GM18505 (cell line): ENCODE data around the gene MMP24OS.

Experiments
- ATAC-seq: cut with Tn5 transposase; IDR thresholded peaks from one replicate; pipeline ENCODE4 v1.9.1; 2021; ENCODE audit not compliant: unreplicated experiment
- POLR2A ChIP-seq: IDR thresholded peaks from 4 replicates; pipeline ENCODE4 v1.6.1; 2011; ENCODE audit warnings: borderline replicate concordance; ENCODE audit not compliant: insufficient read depth, insufficient read length; ENCODE audit errors: extremely low read depth

MMP24OS gene

GRCh38 chr20:35314816-35315631 lies 37.1 kb upstream of the MMP24OS start:
- TF ChIP-seq POLR2A: no peak
- no peak for ATAC-seq

- TF ChIP-seq POLR2A: no peak
- no peak for ATAC-seq
Observed at GRCh38 chr20:35312318-35312717, 34.4 kb upstream of the MMP24OS start.

GRCh38 chr20:35311822-35312221 lies 33.9 kb upstream of the MMP24OS start:
- ATAC-seq: no peak

GRCh38 chr20:35311409-35311808 lies 33.5 kb upstream of the MMP24OS start:
- no peak for ATAC-seq

More at GRCh38 chr20:35311822-35312221, 33.9 kb upstream of the MMP24OS start:
- TF ChIP-seq POLR2A: no peak

GRCh38 chr20:35307666-35308653 lies 30.0 kb upstream of the MMP24OS start:
- TF ChIP-seq POLR2A: no peak
- ATAC-seq: no peak

More at GRCh38 chr20:35311409-35311808, 33.5 kb upstream of the MMP24OS start:
- no peak for TF ChIP-seq POLR2A

- ATAC-seq: no peak
- TF ChIP-seq POLR2A: no peak
Observed at GRCh38 chr20:35306931-35307517, 29.1 kb upstream of the MMP24OS start.

- no peak for ATAC-seq
- no peak for TF ChIP-seq POLR2A
Observed at GRCh38 chr20:35305682-35306556, 28.0 kb upstream of the MMP24OS start.

GRCh38 chr20:35304956-35305355 lies 27.0 kb upstream of the MMP24OS start:
- ATAC-seq: no peak
- no peak for TF ChIP-seq POLR2A

GRCh38 chr20:35303735-35304491 lies 26.0 kb upstream of the MMP24OS start:
- peak; percentile 54 for ATAC-seq
- TF ChIP-seq POLR2A: no peak

- no peak for TF ChIP-seq POLR2A
- ATAC-seq: no peak
Observed at GRCh38 chr20:35303382-35303734, 25.4 kb upstream of the MMP24OS start.

- no peak for ATAC-seq
- TF ChIP-seq POLR2A: no peak
Observed at GRCh38 chr20:35302421-35303335, 24.8 kb upstream of the MMP24OS start.

- TF ChIP-seq POLR2A: no peak
- ATAC-seq: no peak
Observed at GRCh38 chr20:35301426-35301825, 23.5 kb upstream of the MMP24OS start.
